H9 (cell line): ENCODE measurements around the gene PAK1. TPM values are rescaled to one million over a fixed set of nuclear protein-coding genes. Genes with fewer than 3 reads are reported as not detected.

ENCODE experiments used
- DNase-seq: peaks from one replicate; pipeline ENCODE4 v3.0.0-alpha.2; 2017
- H2AFZ ChIP-seq: one replicate; pipeline ENCODE4 v1.6.1; 2013; ENCODE audit warnings: mild to moderate bottlenecking, low read length, control low read depth, moderate library complexity
- H2AK5ac ChIP-seq: 2 replicates; pipeline ENCODE4 v1.6.1; 2013; ENCODE audit warnings: low read length, control low read depth, mixed read lengths; ENCODE audit not compliant: insufficient read length
- H2BK120ac ChIP-seq: one replicate; pipeline ENCODE4 v1.6.1; 2013; ENCODE audit warnings: low read depth, mild to moderate bottlenecking, low read length, control low read depth, inconsistent platforms; ENCODE audit not compliant: poor library complexity, severe bottlenecking
- H2BK12ac ChIP-seq: 2 replicates; pipeline ENCODE4 v1.6.1; 2013; ENCODE audit warnings: low read length, control low read depth, mixed read lengths, low read depth; ENCODE audit not compliant: insufficient read length
- H2BK15ac ChIP-seq: 2 replicates; pipeline ENCODE4 v1.6.1; 2013; ENCODE audit warnings: low read depth, low read length, control low read depth
- H2BK20ac ChIP-seq: one replicate; pipeline ENCODE4 v1.6.1; 2013; ENCODE audit warnings: low read depth, mild to moderate bottlenecking, low read length, control low read depth, inconsistent platforms; ENCODE audit not compliant: poor library complexity, severe bottlenecking
- H2BK5ac ChIP-seq: 2 replicates; pipeline ENCODE4 v1.6.1; 2013; ENCODE audit warnings: low read length, control low read depth, mixed read lengths; ENCODE audit not compliant: insufficient read length
- H3K14ac ChIP-seq: 2 replicates; pipeline ENCODE4 v1.6.1; 2013; ENCODE audit warnings: low read length, control low read depth; ENCODE audit not compliant: insufficient read depth
- H3K18ac ChIP-seq: 2 replicates; pipeline ENCODE4 v1.6.1; 2013; ENCODE audit warnings: low read depth, mild to moderate bottlenecking, mixed read lengths, low read length, control low read depth; ENCODE audit not compliant: insufficient read length
- H3K23ac ChIP-seq: 2 replicates; pipeline ENCODE4 v1.6.1; 2013; ENCODE audit warnings: low read length, control low read depth, mixed read lengths, low read depth; ENCODE audit not compliant: insufficient read length
- H3K23me2 ChIP-seq: 2 replicates; pipeline ENCODE4 v1.6.1; 2013; ENCODE audit warnings: low read depth, mild to moderate bottlenecking, mixed read lengths, low read length, control low read depth; ENCODE audit not compliant: insufficient read length, poor library complexity, severe bottlenecking
- H3K27ac ChIP-seq: 2 replicates; pipeline ENCODE4 v1.5.1; 2013; ENCODE audit warnings: low read length, control low read depth, mixed read lengths, low read depth; ENCODE audit not compliant: insufficient read length
- H3K27me3 ChIP-seq: 2 replicates; pipeline ENCODE4 v1.6.1; 2013; ENCODE audit warnings: low read length, control low read depth, inconsistent platforms; ENCODE audit not compliant: insufficient read depth
- H3K4ac ChIP-seq: 2 replicates; pipeline ENCODE4 v1.6.1; 2013; ENCODE audit warnings: low read depth, mild to moderate bottlenecking, control low read depth, inconsistent platforms, low read length, moderate library complexity
- H3K4me1 ChIP-seq: 2 replicates; pipeline ENCODE4 v1.6.1; 2013; ENCODE audit warnings: low read length, control low read depth, inconsistent platforms; ENCODE audit not compliant: insufficient read depth
- H3K4me2 ChIP-seq: 2 replicates; pipeline ENCODE4 v1.6.1; 2013; ENCODE audit warnings: low read length, control low read depth, mixed read lengths; ENCODE audit not compliant: insufficient read length, insufficient read depth
- H3K56ac ChIP-seq: 2 replicates; pipeline ENCODE4 v1.6.1; 2013; ENCODE audit warnings: low read depth, mild to moderate bottlenecking, mixed read lengths, low read length, control low read depth; ENCODE audit not compliant: insufficient read length
- H3K79me1 ChIP-seq: 2 replicates; pipeline ENCODE4 v1.6.1; 2013; ENCODE audit warnings: low read depth, mild to moderate bottlenecking, moderate library complexity, low read length, control low read depth, inconsistent platforms; ENCODE audit not compliant: insufficient read depth, poor library complexity, severe bottlenecking
- H3K79me2 ChIP-seq: 2 replicates; pipeline ENCODE4 v1.6.1; 2013; ENCODE audit warnings: low read length, control low read depth, inconsistent platforms; ENCODE audit not compliant: insufficient read depth
- H3K9ac ChIP-seq: 2 replicates; pipeline ENCODE4 v1.6.1; 2013; ENCODE audit warnings: low read length, control low read depth, mixed read lengths; ENCODE audit not compliant: insufficient read length; ENCODE audit errors: extremely low read depth
- H3K9me3 ChIP-seq: one replicate; pipeline ENCODE4 v1.6.1; 2013; ENCODE audit warnings: low read depth, low read length, inconsistent platforms; ENCODE audit not compliant: control insufficient read depth
- H3T11ph ChIP-seq: one replicate; pipeline ENCODE4 v1.6.1; 2013; ENCODE audit warnings: mild to moderate bottlenecking, low read length, control low read depth, inconsistent platforms
- H4K20me1 ChIP-seq: one replicate; pipeline ENCODE4 v1.6.1; 2013; ENCODE audit not compliant: control insufficient read depth, insufficient read length, insufficient read depth
- H4K5ac ChIP-seq: 2 replicates; pipeline ENCODE4 v1.6.1; 2013; ENCODE audit warnings: low read depth, mild to moderate bottlenecking, mixed read lengths, low read length, control low read depth; ENCODE audit not compliant: insufficient read length
- H4K8ac ChIP-seq: replicated peaks from 2 replicates; pipeline ENCODE4 v1.6.1; 2013; ENCODE audit warnings: low read length, control low read depth, mixed read lengths, low read depth; ENCODE audit not compliant: insufficient read length
- H4K91ac ChIP-seq: 2 replicates; pipeline ENCODE4 v1.6.1; 2013; ENCODE audit warnings: low read depth, mild to moderate bottlenecking, moderate library complexity, mixed read lengths, low read length, control low read depth; ENCODE audit not compliant: insufficient read length
- H3K27ac Mint-ChIP-seq, 3 experiments: 2 replicates in 2 of 3; 3 replicates in 1 of 3; pipeline ENCODE4 v1.8.0; 2020 to 2021; ENCODE audit warnings: mixed read lengths in 3 of 3, mild to moderate bottlenecking in 1 of 3, moderate library complexity in 1 of 3
- H3K27me3 Mint-ChIP-seq: 2 replicates; pipeline ENCODE4 v1.8.0; 2021; ENCODE audit warnings: low read depth, mild to moderate bottlenecking, moderate library complexity, mixed read lengths
- H3K36me3 Mint-ChIP-seq, 3 experiments: 2 replicates in 2 of 3; 3 replicates in 1 of 3; pipeline ENCODE4 v1.8.0; 2020 to 2021; ENCODE audit warnings: low read depth in 3 of 3, mixed read lengths in 3 of 3; ENCODE audit not compliant: insufficient read depth in 1 of 3
- H3K4me1 Mint-ChIP-seq, 2 experiments: 2 replicates each; pipeline ENCODE4 v1.8.0; 2020; ENCODE audit warnings: mixed read lengths in 2 of 2
- H3K4me3 Mint-ChIP-seq, 2 experiments: 2 replicates in 1 of 2; 3 replicates in 1 of 2; pipeline ENCODE4 v1.8.0; 2020 to 2021; ENCODE audit warnings: mild to moderate bottlenecking in 2 of 2, mixed read lengths in 2 of 2, moderate library complexity in 1 of 2
- H3K9me3 Mint-ChIP-seq, 2 experiments: 2 replicates in 1 of 2; 3 replicates in 1 of 2; pipeline ENCODE4 v1.8.0; 2020; ENCODE audit warnings: mild to moderate bottlenecking in 2 of 2, mixed read lengths in 2 of 2, moderate library complexity in 1 of 2
- WGBS: extraction: QIAGEN DNeasy Blood & Tissue Kit; methylation state at CpG from one replicate; pipeline ENCODE4 v1.1.7; 2013; ENCODE audit warnings: missing lambda C conversion rate, low lambda C conversion rate, mixed read lengths; ENCODE audit not compliant: insufficient read length; ENCODE audit errors: extremely low coverage; 5-methylcytosine and 5-hydroxymethylcytosine counted together
- total RNA-seq: library from RNA; stranded (reverse); gene quantifications from 2 replicates; pipeline ENCODE4 v1.2.1, GENCODE V29; 2021
- TF ChIP-seq, protein P1 (sequence below): fragments of 200-600 bp; sonication (generic); conservative IDR thresholded peaks from 3 replicates; pipeline ENCODE4 v1.8.0; 2021; ENCODE audit warnings: antibody characterized with exemption, mild to moderate bottlenecking

PAK1 gene
- total RNA-seq, 1 experiment from 2014 or later, result 122 TPM

DNA sequence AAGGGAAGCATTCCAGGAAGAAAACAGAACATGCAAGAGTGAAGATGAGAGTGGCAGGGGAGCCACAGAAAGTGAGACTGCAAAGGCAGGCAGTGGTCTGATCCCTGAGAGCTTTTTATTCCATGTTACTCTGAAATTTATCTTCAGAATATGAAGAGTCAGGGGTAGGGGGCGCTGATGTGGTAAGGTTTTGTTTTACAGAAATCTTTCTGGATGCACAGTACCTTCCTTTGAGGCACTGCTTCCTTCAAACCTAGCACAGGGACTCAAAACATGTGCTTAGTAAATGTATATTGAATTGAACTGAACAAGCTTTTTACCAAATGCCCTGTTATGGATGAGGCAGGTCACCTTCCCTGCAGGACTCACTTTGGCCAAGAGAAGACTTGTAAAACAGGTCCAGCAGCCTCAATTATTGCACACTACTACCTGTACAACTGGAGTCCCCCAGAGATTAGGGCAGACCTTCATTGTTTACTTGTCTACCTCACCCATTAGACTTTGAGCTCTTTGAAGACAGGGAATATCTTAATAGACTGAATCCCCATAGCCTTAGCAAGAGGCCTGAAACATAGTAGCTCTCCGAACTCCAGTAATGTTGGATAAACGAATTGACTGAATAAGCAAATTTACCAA lies 2.2 kb downstream of the PAK1 start:
- no CpG with 5 or more reads among the region's 3 CpGs for WGBS
- H3K4me1 ChIP-seq, result peaks cover 23% of the 10 kb centered on the region; the same call in 1 of the 2 replicates
- H3K27ac ChIP-seq, result peak overlapping the region; percentile 96

More for the DNA sequence above, 2.2 kb downstream of the PAK1 start:
- H4K8ac ChIP-seq, result no peak overlapping the region
- Mint-ChIP-seq H3K27me3 (no peaks in the 10 kb centered on the region), H3K27ac (peak overlapping the region; percentile 79 to 98 (median 89)), H3K4me3 (peak overlapping the region; percentile 83 to 96), H3K36me3 (no peaks in the 10 kb centered on the region; a peak in 1 of 7 replicates), H3K4me1 (peaks cover 63 to 65% of the 10 kb centered on the region in 2 experiments), H3K9me3 (no peaks in the 10 kb centered on the region)
- DNase-seq, result no peak
- peak overlapping the region; percentile 86 for H3K9ac ChIP-seq
- no peak overlapping the region for H3K23ac ChIP-seq
- no peak overlapping the region for H4K5ac ChIP-seq
- H2BK5ac ChIP-seq, result no peak overlapping the region
- H2BK12ac ChIP-seq, result no peak overlapping the region
- no peak overlapping the region for H4K91ac ChIP-seq
- H3K14ac ChIP-seq, result no peak overlapping the region
- peak overlapping the region; percentile 86 for H3K4me2 ChIP-seq
- H3K79me1 ChIP-seq, result no peaks in the 10 kb centered on the region
- H2BK15ac ChIP-seq, result no peak overlapping the region
- H3K27me3 ChIP-seq, result no peaks in the 10 kb centered on the region
- H2BK20ac ChIP-seq, result no peak overlapping the region
- no peaks in the 10 kb centered on the region for H3K23me2 ChIP-seq
- no peak overlapping the region for H2BK120ac ChIP-seq
- H3K4ac ChIP-seq, result no peak overlapping the region
- no peak overlapping the region for H3K56ac ChIP-seq
- H3T11ph ChIP-seq, result no peak overlapping the region
- no peak overlapping the region for H2AK5ac ChIP-seq
- H2AFZ ChIP-seq, result no peak overlapping the region
- H4K20me1 ChIP-seq, result no peaks in the 10 kb centered on the region
- no peak overlapping the region for H3K18ac ChIP-seq
- H3K9me3 ChIP-seq, result no peaks in the 10 kb centered on the region
- H3K79me2 ChIP-seq, result peaks cover 15% of the 10 kb centered on the region; the same call in 1 of the 2 replicates
- TF ChIP-seq, protein P1, sequence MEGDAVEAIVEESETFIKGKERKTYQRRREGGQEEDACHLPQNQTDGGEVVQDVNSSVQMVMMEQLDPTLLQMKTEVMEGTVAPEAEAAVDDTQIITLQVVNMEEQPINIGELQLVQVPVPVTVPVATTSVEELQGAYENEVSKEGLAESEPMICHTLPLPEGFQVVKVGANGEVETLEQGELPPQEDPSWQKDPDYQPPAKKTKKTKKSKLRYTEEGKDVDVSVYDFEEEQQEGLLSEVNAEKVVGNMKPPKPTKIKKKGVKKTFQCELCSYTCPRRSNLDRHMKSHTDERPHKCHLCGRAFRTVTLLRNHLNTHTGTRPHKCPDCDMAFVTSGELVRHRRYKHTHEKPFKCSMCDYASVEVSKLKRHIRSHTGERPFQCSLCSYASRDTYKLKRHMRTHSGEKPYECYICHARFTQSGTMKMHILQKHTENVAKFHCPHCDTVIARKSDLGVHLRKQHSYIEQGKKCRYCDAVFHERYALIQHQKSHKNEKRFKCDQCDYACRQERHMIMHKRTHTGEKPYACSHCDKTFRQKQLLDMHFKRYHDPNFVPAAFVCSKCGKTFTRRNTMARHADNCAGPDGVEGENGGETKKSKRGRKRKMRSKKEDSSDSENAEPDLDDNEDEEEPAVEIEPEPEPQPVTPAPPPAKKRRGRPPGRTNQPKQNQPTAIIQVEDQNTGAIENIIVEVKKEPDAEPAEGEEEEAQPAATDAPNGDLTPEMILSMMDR, result peak; percentile 55
